Mucosa of descending colon (tissue), 3 donors: ENCODE results near the gene SPTBN1. TPM values are rescaled to one million over a fixed set of nuclear protein-coding genes. Genes with fewer than 3 reads are reported as not detected.
A peak's percentile ranks its signal among the peaks of the same experiment; 100 is the strongest.

Source experiments
- ATAC-seq: fragments of 200-7000 bp; cut with Tn5 transposase; one replicate; pipeline ENCODE4 v1.9.1; 2020; ENCODE audit warnings: mild to moderate bottlenecking, moderate library complexity
- DNase-seq, 3 donors: peaks; one replicate each; pipeline ENCODE4 v3.0.0-alpha.2; 2020
- H3K36me3 ChIP-seq: fragments of 200-600 bp; one replicate; pipeline ENCODE4 v1.8.0; 2021; ENCODE audit warnings: low read depth, mild to moderate bottlenecking
- H3K4me1 ChIP-seq: fragments of 200-600 bp; one replicate; pipeline ENCODE4 v1.8.0; 2021; ENCODE audit warnings: low read depth, mild to moderate bottlenecking
- H3K4me3 ChIP-seq: fragments of 200-600 bp; one replicate; pipeline ENCODE4 v1.8.0; 2021; ENCODE audit warnings: mild to moderate bottlenecking
- H3K9me3 ChIP-seq: fragments of 200-600 bp; one replicate; pipeline ENCODE4 v1.8.0; 2021; ENCODE audit warnings: mild to moderate bottlenecking
- CTCF ChIP-seq: fragments of 200-600 bp; IDR thresholded peaks from one replicate; pipeline ENCODE4 v1.8.0; 2022; ENCODE audit warnings: antibody characterized with exemption, mild to moderate bottlenecking
- intact Hi-C, 2 donors: fragments of 100-400 bp; cut with DNase I in 1 of 2; cut with micrococcal nuclease in 1 of 2; formaldehyde crosslinking; loops; one replicate each; pipeline versions ENCODE4 v1.11.0 to v1.11.1; 2022; cut with DNase I, micrococcal nuclease
- total RNA-seq, 3 donors: library from RNA; stranded (reverse); fragmentation: NEBNext Ultra II Directional in 2 of 3; extraction: Animal tissue kit (Norgen Biotek cat#: 25700) in 2 of 3; gene quantifications; one replicate each; pipeline versions ENCODE4 v1.2.1 to v1.2.4, GENCODE V29; 2021 to 2023
- donor health status: DM: no; HTN: no; CAD: no; lungs with moderate emphysema.
- donor health status: DM: no; HTN: no; CAD: no.
- donor health status: DM: no; HTN: yes; CAD: no.

SPTBN1 gene
- total RNA-seq, 3 donors from 2014 or later = 237 to 396 (median 392) TPM

- ATAC-seq = peak; percentile 53
- intact Hi-C loops = no loop called here
- no peak for DNase-seq
- Histone ChIP-seq H3K4me3 (no peak overlapping the region), H3K36me3 (no peaks in the 10 kb centered on the region), H3K9me3 (no peaks in the 10 kb centered on the region), H3K4me1 (no peaks in the 10 kb centered on the region)
- no peak for TF ChIP-seq CTCF
These were observed 20.7 kb downstream of the SPTBN1 start for GRCh38 chr2:54476852-54477251.

- DNase-seq (no peak), ATAC-seq (no peak)
- H3K4me1 ChIP-seq = no peaks in the 10 kb centered on the region
- no peaks in the 10 kb centered on the region for H3K36me3 ChIP-seq
- no peak overlapping the region for H3K4me3 ChIP-seq
- intact Hi-C loops = no loop called here
- TF ChIP-seq CTCF = no peak
- no peaks in the 10 kb centered on the region for H3K9me3 ChIP-seq
These were observed 21.8 kb downstream of the SPTBN1 start for GRCh38 chr2:54477896-54478295.

GRCh38 chr2:54478899-54479298 lies 22.8 kb downstream of the SPTBN1 start:
- Histone ChIP-seq H3K36me3 (no peaks in the 10 kb centered on the region), H3K9me3 (no peaks in the 10 kb centered on the region), H3K4me1 (no peaks in the 10 kb centered on the region), H3K4me3 (no peak overlapping the region)
- DNase-seq (no peak), ATAC-seq (no peak)
- intact Hi-C loops = no loop called here
- TF ChIP-seq CTCF = no peak

- H3K4me1 ChIP-seq = no peaks in the 10 kb centered on the region
- no peak for TF ChIP-seq CTCF
- H3K4me3 ChIP-seq = no peak overlapping the region
- no peak for DNase-seq
- intact Hi-C loops = no loop called here
- H3K9me3 ChIP-seq = no peaks in the 10 kb centered on the region
- peak; percentile 25 for ATAC-seq
- H3K36me3 ChIP-seq = no peaks in the 10 kb centered on the region
These were observed 23.3 kb downstream of the SPTBN1 start for GRCh38 chr2:54479424-54479823.

GRCh38 chr2:54480025-54480424 lies 23.9 kb downstream of the SPTBN1 start:
- no peak for TF ChIP-seq CTCF
- H3K4me1 ChIP-seq = no peaks in the 10 kb centered on the region
- ATAC-seq (no peak), DNase-seq (no peak)
- H3K36me3 ChIP-seq = no peaks in the 10 kb centered on the region
- intact Hi-C loops = no loop called here
- no peak overlapping the region for H3K4me3 ChIP-seq
- H3K9me3 ChIP-seq = no peaks in the 10 kb centered on the region

GRCh38 chr2:54481686-54482085 lies 25.6 kb downstream of the SPTBN1 start:
- Histone ChIP-seq H3K4me3 (no peak overlapping the region), H3K9me3 (no peaks in the 10 kb centered on the region), H3K4me1 (no peaks in the 10 kb centered on the region), H3K36me3 (no peaks in the 10 kb centered on the region)
- ATAC-seq (no peak), DNase-seq (no peak)
- intact Hi-C loops = no loop called here
- no peak for TF ChIP-seq CTCF
